ENCODE measurements around the gene MAN1B1.

GRCh38 chr9:137069508-137070091 is 17.2 kb upstream of the MAN1B1 start:
- no peak for TF ChIP-seq CTCF (conservative IDR thresholded peaks at IDR 0.05)
- TF ChIP-seq ZFX (IDR thresholded peaks at IDR 0.05) = no peak

Measured in C4-2B (cell line).